Measurements from ENCODE around the gene LAMA2.

- no peak for TF ChIP-seq CTCF (IDR thresholded peaks at IDR 0.05)
- no peak for TF ChIP-seq POLR2AphosphoS5 (IDR thresholded peaks at IDR 0.05)
- TF ChIP-seq POLR2A (IDR thresholded peaks at IDR 0.05) = no peak
- TF ChIP-seq EP300 (IDR thresholded peaks at IDR 0.05) = no peak
Measured at GRCh38 chr6:129007701-129008373, 124.9 kb downstream of the LAMA2 start.

Data from stomach (tissue), 4 donors.